OCI-LY7 (cell line): ENCODE data around the gene GHRHR. TPM values are rescaled to one million over a fixed set of nuclear protein-coding genes. Genes with fewer than 3 reads are reported as not detected.

Experiments used
- BruUV-seq: library from RNA; stranded (reverse); fragments of 400-500 nt; replicated peaks from 2 replicates; lab custom pipeline; 2021; lab: Mats Ljungman, UMichigan
- CTCF ChIA-PET: fragments of 300-600 bp; sonication (Branson Sonifier 250); formaldehyde crosslinking; loops from one replicate; lab custom pipeline; 2022; ENCODE audit warnings: antibody characterized with exemption; ENCODE audit not compliant: unreplicated experiment; lab: Charles Lee
- POLR2A ChIA-PET: fragments of 300-600 bp; sonication (Branson Sonifier 250); formaldehyde crosslinking; loops from one replicate; lab custom pipeline; 2022; ENCODE audit warnings: antibody characterized with exemption; lab: Charles Lee
- DNase-seq: peaks from one replicate; pipeline ENCODE4 v3.0.0-alpha.2; 2015; ENCODE audit warnings: low spot score
- H2AFZ ChIP-seq: fragments of 200-600 bp; sonication (generic), shearing (Covaris generic); 2 replicates; pipeline ENCODE4 v1.6.1; 2014; ENCODE audit warnings: mild to moderate bottlenecking, antibody characterized with exemption, low read length, moderate library complexity
- H3K27ac ChIP-seq: fragments of 200-600 bp; sonication (generic); 2 replicates; pipeline ENCODE4 v1.5.1; 2014; ENCODE audit warnings: mixed run types, low read depth, mild to moderate bottlenecking, moderate library complexity, low read length, inconsistent platforms; ENCODE audit not compliant: poor library complexity, severe bottlenecking
- H3K36me3 ChIP-seq: fragments of 200-600 bp; sonication (generic); 2 replicates; pipeline ENCODE4 v1.6.1; 2014; ENCODE audit warnings: mild to moderate bottlenecking, antibody characterized with exemption, low read length, moderate library complexity, mixed read lengths; ENCODE audit not compliant: insufficient read depth
- H3K4me1 ChIP-seq: fragments of 200-600 bp; sonication (generic); 2 replicates; pipeline ENCODE4 v1.5.1; 2014; ENCODE audit warnings: mild to moderate bottlenecking, low read length; ENCODE audit not compliant: insufficient read depth, poor library complexity, severe bottlenecking
- H3K4me2 ChIP-seq: fragments of 200-600 bp; sonication (generic); 2 replicates; pipeline ENCODE4 v1.6.1; 2014; ENCODE audit warnings: mild to moderate bottlenecking, low read length
- H3K4me3 ChIP-seq: fragments of 200-600 bp; sonication (generic); 2 replicates; pipeline ENCODE4 v1.5.1; 2014; ENCODE audit warnings: mild to moderate bottlenecking, low read depth, low read length; ENCODE audit not compliant: poor library complexity, severe bottlenecking
- H3K79me2 ChIP-seq: fragments of 200-600 bp; sonication (generic); 2 replicates; pipeline ENCODE4 v1.6.1; 2016; ENCODE audit warnings: low read depth, mild to moderate bottlenecking, low read length, moderate library complexity, mixed read lengths; ENCODE audit not compliant: insufficient read depth
- H3K9me2 ChIP-seq: fragments of 200-600 bp; sonication (generic); 2 replicates; pipeline ENCODE4 v1.6.1; 2016; ENCODE audit warnings: mild to moderate bottlenecking, low read length, mixed read lengths; ENCODE audit not compliant: insufficient read depth
- H3K9me3 ChIP-seq: fragments of 200-600 bp; sonication (generic); 2 replicates; pipeline ENCODE4 v1.6.1; 2014; ENCODE audit warnings: mild to moderate bottlenecking, mixed run types, low read length, mixed read lengths
- H4K20me1 ChIP-seq: fragments of 200-600 bp; sonication (generic); 2 replicates; pipeline ENCODE4 v1.6.1; 2014; ENCODE audit warnings: mild to moderate bottlenecking, antibody characterized with exemption, low read length, moderate library complexity, mixed read lengths; ENCODE audit not compliant: insufficient read depth
- CTCF ChIP-seq: fragments of 200-600 bp; sonication (generic); conservative IDR thresholded peaks from 2 replicates; pipeline ENCODE4 v1.5.1; 2014; ENCODE audit warnings: mild to moderate bottlenecking, antibody characterized with exemption, low read length, moderate library complexity, mixed read lengths
- EZH2phosphoT487 ChIP-seq: fragments of 200-600 bp; sonication (generic); IDR thresholded peaks from 2 replicates; pipeline ENCODE4 v1.6.1; 2018; ENCODE audit warnings: low read depth, borderline replicate concordance, mild to moderate bottlenecking, mixed run types, antibody characterized with exemption, low read length, moderate library complexity, mixed read lengths
- intact Hi-C: fragments of 100-400 bp; cut with micrococcal nuclease; formaldehyde crosslinking; loops from one replicate; pipeline ENCODE4 v1.10.0; 2022; ENCODE audit not compliant: unreplicated experiment
- total RNA-seq, 2 experiments: library from RNA; depleted of rRNA in 1 of 2; stranded (reverse); fragments of >200 nt in 1 of 2; shearing (Covaris generic) in 1 of 2; gene quantifications; 2 replicates each; pipeline ENCODE4 v1.2.3, GENCODE V29; 2014 to 2022

GHRHR gene
- total RNA-seq, 2 experiments from 2014 or later = not detected

DNA sequence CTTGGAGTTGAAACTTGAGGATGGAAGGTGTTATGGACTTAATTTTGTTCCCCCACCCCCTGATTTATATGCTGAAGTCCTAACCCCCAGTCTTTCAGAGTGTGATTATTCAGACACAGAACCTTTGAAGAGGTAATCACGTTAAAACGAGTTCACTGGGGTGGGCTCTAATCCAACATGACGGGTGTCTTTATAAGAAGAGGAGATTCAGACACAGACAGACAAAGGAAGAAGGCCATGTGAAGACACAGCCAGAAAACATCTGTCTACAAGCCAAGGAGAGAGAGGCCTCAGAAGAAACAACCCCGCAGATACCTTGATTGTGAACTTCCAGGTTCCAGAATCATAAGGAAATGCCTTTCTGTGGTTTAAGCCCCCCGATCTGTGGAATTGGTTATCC, 37.0 kb downstream of the GHRHR start:
- TF ChIP-seq EZH2phosphoT487 (no peak), CTCF (no peak)
- ChIA-PET POLR2A (no interaction called here), CTCF (no interaction called here)
- Histone ChIP-seq H3K4me2 (no peak overlapping the region), H3K27ac (no peak overlapping the region), H3K9me3 (no peaks in the 10 kb centered on the region), H3K9me2 (no peaks in the 10 kb centered on the region), H3K4me3 (no peak overlapping the region), H4K20me1 (no peaks in the 10 kb centered on the region), H3K4me1 (no peaks in the 10 kb centered on the region), H3K36me3 (no peaks in the 10 kb centered on the region), H3K79me2 (no peaks in the 10 kb centered on the region), H2AFZ (no peak overlapping the region)
- no peak for DNase-seq
- no TSS peak for BruUV-seq
- intact Hi-C loops = no loop called here

GRCh38 chr7:31002256-31002655, 38.5 kb downstream of the GHRHR start:
- Histone ChIP-seq H4K20me1 (no peaks in the 10 kb centered on the region), H3K36me3 (no peaks in the 10 kb centered on the region), H3K27ac (no peak overlapping the region), H3K4me3 (no peak overlapping the region), H2AFZ (no peak overlapping the region), H3K4me1 (no peaks in the 10 kb centered on the region), H3K4me2 (no peak overlapping the region), H3K79me2 (no peaks in the 10 kb centered on the region), H3K9me2 (no peaks in the 10 kb centered on the region), H3K9me3 (no peaks in the 10 kb centered on the region)
- DNase-seq = no peak
- CTCF ChIA-PET = interaction anchor here (0.6 kb wide), 1 partner anchor 76 kb away, joined by 4 read pairs; no protein-coding TSS in a partner anchor
- BruUV-seq = no TSS peak
- intact Hi-C loops = no loop called here
- TF ChIP-seq EZH2phosphoT487 (no peak), CTCF (no peak)
- POLR2A ChIA-PET = interaction anchor here (0.7 to 1.2 kb wide), 3 partner anchors 13 to 39 kb away, joined by 3 to 4 read pairs (median 3); no protein-coding TSS in a partner anchor

GRCh38 chr7:31003097-31003496, 39.3 kb downstream of the GHRHR start:
- Histone ChIP-seq H3K27ac (no peak overlapping the region), H3K4me3 (no peak overlapping the region), H3K9me3 (no peaks in the 10 kb centered on the region), H3K9me2 (no peaks in the 10 kb centered on the region), H4K20me1 (no peaks in the 10 kb centered on the region), H2AFZ (no peak overlapping the region), H3K4me1 (no peaks in the 10 kb centered on the region), H3K79me2 (no peaks in the 10 kb centered on the region), H3K36me3 (no peaks in the 10 kb centered on the region), H3K4me2 (no peak overlapping the region)
- DNase-seq = no peak
- BruUV-seq = no TSS peak
- ChIA-PET POLR2A (interaction anchor here (1.0 to 1.2 kb wide), 2 partner anchors 13 to 17 kb away, joined by 3 read pairs; no protein-coding TSS in a partner anchor), CTCF (interaction anchor here (0.6 kb wide), 1 partner anchor 76 kb away, joined by 4 read pairs; no protein-coding TSS in a partner anchor)
- TF ChIP-seq EZH2phosphoT487 = no peak
- no peak for TF ChIP-seq CTCF
- intact Hi-C loops = no loop called here
